Measurements from ENCODE around the gene CDKAL1.

The CDKAL1 gene

DNA sequence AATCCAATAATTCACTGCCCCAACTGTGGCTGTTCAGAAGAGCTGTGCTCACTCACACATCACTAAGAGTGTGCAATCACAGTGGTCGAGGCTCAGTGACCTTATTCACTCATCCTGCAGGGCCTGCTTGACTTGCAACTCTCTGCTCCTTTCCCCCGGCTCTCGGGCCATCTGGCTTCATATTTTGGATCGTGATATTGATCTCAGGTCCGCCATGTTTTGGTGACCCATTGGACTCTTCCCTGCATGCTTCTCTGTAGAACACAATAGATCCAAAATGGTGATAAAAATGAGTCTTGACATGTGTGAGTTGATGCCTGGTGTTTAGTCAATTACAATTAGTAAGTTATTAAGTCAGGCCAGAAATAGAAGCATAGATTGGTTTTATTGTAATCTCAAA lies 745.4 kb downstream of the CDKAL1 start:
- DNase-seq, result no peak

GRCh38 chr6:21281366-21281765 lies 747.1 kb downstream of the CDKAL1 start:
- DNase-seq, result no peak
